Uterus (tissue), 2 donors: ENCODE results near the gene RPL7L1.

ENCODE experiments used
- POLR2A ChIP-seq, 2 donors: fragments of 450-650 bp; IDR thresholded peaks; one replicate each; pipeline ENCODE4 v1.6.1; 2016; ENCODE audit warnings: antibody characterized with exemption in 2 of 2, mild to moderate bottlenecking in 1 of 2, moderate library complexity in 1 of 2
- TF ChIP-seq, protein P1 (sequence below), 4 experiments: fragments of 200-600 bp in 2 of 4; fragments of 450-650 bp in 2 of 4; sonication (generic) in 2 of 4; IDR thresholded peaks; one replicate each; pipeline ENCODE4 v1.5.1; 2016 to 2019; ENCODE audit warnings: antibody characterized with exemption in 4 of 4, mild to moderate bottlenecking in 2 of 4, moderate library complexity in 1 of 4

DNA sequence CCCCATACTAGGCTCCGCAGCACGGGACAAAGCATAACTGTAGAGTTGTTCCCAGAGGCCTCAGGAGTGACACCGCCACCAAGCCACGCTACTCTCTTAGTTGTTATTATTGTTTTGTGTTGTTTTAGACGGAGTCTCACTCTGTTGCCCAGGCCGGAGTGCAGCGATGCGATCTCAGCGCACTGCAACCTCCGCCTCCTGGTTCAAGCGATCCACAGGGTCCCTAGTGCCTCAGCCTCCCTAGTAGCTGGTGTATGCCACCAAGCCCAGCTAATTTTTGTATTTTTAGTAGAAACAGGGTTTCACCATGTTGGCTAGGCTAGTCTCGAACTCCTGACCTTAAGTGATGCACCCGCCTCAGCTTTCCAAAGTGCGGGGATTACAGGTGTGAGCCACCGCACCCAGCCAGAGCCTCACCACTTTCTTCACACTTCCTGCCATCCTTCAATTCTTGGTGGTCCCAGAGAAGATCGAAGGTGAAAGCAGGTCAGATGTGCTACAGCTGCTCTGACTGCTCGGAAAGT, 11.8 kb downstream of the RPL7L1 start:
- TF ChIP-seq POLR2A (IDR thresholded peaks at IDR 0.05): no peak
- TF ChIP-seq, protein P1, sequence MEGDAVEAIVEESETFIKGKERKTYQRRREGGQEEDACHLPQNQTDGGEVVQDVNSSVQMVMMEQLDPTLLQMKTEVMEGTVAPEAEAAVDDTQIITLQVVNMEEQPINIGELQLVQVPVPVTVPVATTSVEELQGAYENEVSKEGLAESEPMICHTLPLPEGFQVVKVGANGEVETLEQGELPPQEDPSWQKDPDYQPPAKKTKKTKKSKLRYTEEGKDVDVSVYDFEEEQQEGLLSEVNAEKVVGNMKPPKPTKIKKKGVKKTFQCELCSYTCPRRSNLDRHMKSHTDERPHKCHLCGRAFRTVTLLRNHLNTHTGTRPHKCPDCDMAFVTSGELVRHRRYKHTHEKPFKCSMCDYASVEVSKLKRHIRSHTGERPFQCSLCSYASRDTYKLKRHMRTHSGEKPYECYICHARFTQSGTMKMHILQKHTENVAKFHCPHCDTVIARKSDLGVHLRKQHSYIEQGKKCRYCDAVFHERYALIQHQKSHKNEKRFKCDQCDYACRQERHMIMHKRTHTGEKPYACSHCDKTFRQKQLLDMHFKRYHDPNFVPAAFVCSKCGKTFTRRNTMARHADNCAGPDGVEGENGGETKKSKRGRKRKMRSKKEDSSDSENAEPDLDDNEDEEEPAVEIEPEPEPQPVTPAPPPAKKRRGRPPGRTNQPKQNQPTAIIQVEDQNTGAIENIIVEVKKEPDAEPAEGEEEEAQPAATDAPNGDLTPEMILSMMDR (IDR thresholded peaks at IDR 0.05): no peak
